Astrocyte (in vitro differentiated cells and primary cell): Measurements from ENCODE around the gene NAV1.

Source experiments
- EZH2 ChIP-seq: IDR thresholded peaks from 2 replicates; pipeline ENCODE4 v1.6.1; 2012; ENCODE audit warnings: mild to moderate bottlenecking, low read length, inconsistent platforms; ENCODE audit not compliant: insufficient read depth
- TF ChIP-seq, protein P1 (sequence below): IDR thresholded peaks from 2 replicates; pipeline ENCODE4 v1.5.1; 2011; ENCODE audit warnings: low read depth, mild to moderate bottlenecking, inconsistent platforms, low read length, moderate library complexity; ENCODE audit not compliant: insufficient read depth

DNA sequence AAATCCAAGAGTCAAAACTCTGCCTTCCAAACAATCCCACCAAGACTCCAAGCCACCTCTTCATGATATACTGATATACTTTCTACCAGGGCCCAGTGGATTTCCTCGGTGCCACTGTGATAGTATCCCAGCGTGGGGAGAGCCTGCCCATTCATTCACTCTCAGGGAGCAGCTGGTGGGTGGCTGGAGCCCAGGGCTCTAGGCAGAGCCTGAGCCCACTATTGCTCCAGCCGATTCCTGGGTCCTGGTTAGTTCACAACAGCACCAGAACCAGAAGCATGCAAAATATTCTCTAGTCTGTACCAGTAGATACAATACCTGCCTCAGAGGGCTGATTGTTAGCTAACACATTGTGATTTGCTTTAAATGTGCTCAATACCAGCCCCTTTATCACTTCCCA is 32.8 kb upstream of the NAV1 start:
- TF ChIP-seq, protein P1, sequence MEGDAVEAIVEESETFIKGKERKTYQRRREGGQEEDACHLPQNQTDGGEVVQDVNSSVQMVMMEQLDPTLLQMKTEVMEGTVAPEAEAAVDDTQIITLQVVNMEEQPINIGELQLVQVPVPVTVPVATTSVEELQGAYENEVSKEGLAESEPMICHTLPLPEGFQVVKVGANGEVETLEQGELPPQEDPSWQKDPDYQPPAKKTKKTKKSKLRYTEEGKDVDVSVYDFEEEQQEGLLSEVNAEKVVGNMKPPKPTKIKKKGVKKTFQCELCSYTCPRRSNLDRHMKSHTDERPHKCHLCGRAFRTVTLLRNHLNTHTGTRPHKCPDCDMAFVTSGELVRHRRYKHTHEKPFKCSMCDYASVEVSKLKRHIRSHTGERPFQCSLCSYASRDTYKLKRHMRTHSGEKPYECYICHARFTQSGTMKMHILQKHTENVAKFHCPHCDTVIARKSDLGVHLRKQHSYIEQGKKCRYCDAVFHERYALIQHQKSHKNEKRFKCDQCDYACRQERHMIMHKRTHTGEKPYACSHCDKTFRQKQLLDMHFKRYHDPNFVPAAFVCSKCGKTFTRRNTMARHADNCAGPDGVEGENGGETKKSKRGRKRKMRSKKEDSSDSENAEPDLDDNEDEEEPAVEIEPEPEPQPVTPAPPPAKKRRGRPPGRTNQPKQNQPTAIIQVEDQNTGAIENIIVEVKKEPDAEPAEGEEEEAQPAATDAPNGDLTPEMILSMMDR = no peak
- TF ChIP-seq EZH2 = no peak
